CD4-positive, alpha-beta T cell (primary cell): ENCODE data around the gene TSHZ2. TPM values are rescaled to one million over a fixed set of nuclear protein-coding genes. Genes with fewer than 3 reads are reported as not detected.
"Not testable (repeated sequence)": the region's sequence is repeated elsewhere in the genome, so short reads cannot be mapped to it uniquely, and the experiment has no call there.

Source experiments
- ATAC-seq: fragments of 200-7000 bp; cut with Tn5 transposase; one replicate; pipeline ENCODE4 v1.10.0; 2022; ENCODE audit warnings: mild to moderate bottlenecking; ENCODE audit not compliant: poor library complexity
- CTCF ChIA-PET: fragments of 350-600 bp; sonication (Branson Sonifier 250); formaldehyde crosslinking; loops from one replicate; lab custom pipeline; 2021; ENCODE audit warnings: antibody characterized with exemption, inconsistent platforms; lab: Charles Lee
- POLR2A ChIA-PET: fragments of 350-600 bp; sonication (Branson Sonifier 250); formaldehyde crosslinking; loops from one replicate; lab custom pipeline; 2021; ENCODE audit warnings: antibody characterized with exemption, inconsistent platforms; lab: Charles Lee
- DNase-seq, 14 experiments: peaks; one replicate each; pipeline ENCODE4 v3.0.0-alpha.2; 2013 to 2020; ENCODE audit warnings: mixed read lengths in 2 of 14
- H3K27ac ChIP-seq, 2 donors: one replicate each; pipeline versions ENCODE4 v1.5.1 to v1.7.0; 2013; ENCODE audit warnings: low read length in 2 of 2, low read depth in 1 of 2, mild to moderate bottlenecking in 1 of 2
- H3K27me3 ChIP-seq, 2 experiments: 1 replicate in 1 of 2; 2 replicates in 1 of 2; pipeline versions ENCODE4 v1.6.1 to v1.7.0; 2013; ENCODE audit warnings: low read length in 2 of 2, control low read depth in 1 of 2, mild to moderate bottlenecking in 1 of 2, moderate library complexity in 1 of 2; ENCODE audit not compliant: insufficient read depth in 2 of 2, control insufficient read depth in 1 of 2
- H3K36me3 ChIP-seq: one replicate; pipeline ENCODE4 v1.6.1; 2013; ENCODE audit warnings: low read length, control low read depth; ENCODE audit not compliant: insufficient read depth
- H3K4me1 ChIP-seq: one replicate; pipeline ENCODE4 v1.6.1; 2013; ENCODE audit warnings: low read length, control low read depth; ENCODE audit not compliant: insufficient read depth
- H3K4me3 ChIP-seq: one replicate; pipeline ENCODE4 v1.5.1; 2013; ENCODE audit warnings: mild to moderate bottlenecking, low read length, moderate library complexity
- H3K9me3 ChIP-seq, 2 experiments: 1 replicate in 1 of 2; 2 replicates in 1 of 2; pipeline versions ENCODE4 v1.6.1 to v1.7.0; 2013; ENCODE audit warnings: low read length in 2 of 2, mild to moderate bottlenecking in 2 of 2, control low read depth in 1 of 2, moderate library complexity in 1 of 2; ENCODE audit not compliant: control insufficient read depth in 1 of 2, insufficient read depth in 1 of 2
- H3K27ac Mint-ChIP-seq: one replicate; pipeline ENCODE4 v1.8.0; 2020; ENCODE audit warnings: mixed read lengths
- H3K27me3 Mint-ChIP-seq: one replicate; pipeline ENCODE4 v1.8.0; 2021; ENCODE audit warnings: mixed read lengths
- H3K36me3 Mint-ChIP-seq: one replicate; pipeline ENCODE4 v1.8.0; 2021; ENCODE audit warnings: low read depth, mixed read lengths
- H3K4me1 Mint-ChIP-seq: one replicate; pipeline ENCODE4 v1.8.0; 2021; ENCODE audit warnings: low read depth, mixed read lengths
- H3K4me3 Mint-ChIP-seq: one replicate; pipeline ENCODE4 v1.8.0; 2020; ENCODE audit warnings: mild to moderate bottlenecking, mixed read lengths
- H3K9me3 Mint-ChIP-seq: one replicate; pipeline ENCODE4 v1.8.0; 2020; ENCODE audit warnings: mixed read lengths
- intact Hi-C, 2 experiments: fragments of 100-400 bp; cut with DNase I in 1 of 2; cut with micrococcal nuclease in 1 of 2; formaldehyde crosslinking; loops; one replicate each; pipeline versions ENCODE4 v1.15.1 to v1.9.0; 2023 to 2025; cut with DNase I, micrococcal nuclease
- total RNA-seq, 174 experiments: library from RNA in 2 of 174; stranded (reverse) in 2 of 174; gene quantifications; one replicate each; pipeline ENCODE4 v1.2.3 and lab custom pipeline; 2021 to 2026
- TF ChIP-seq, protein P1 (sequence below): fragments of 200-600 bp; IDR thresholded peaks from one replicate; pipeline ENCODE4 v1.8.0; 2022; ENCODE audit warnings: antibody characterized with exemption, mild to moderate bottlenecking

Gene TSHZ2
- total RNA-seq, 2 experiments from 2014 or later: 26.1 to 27.4 TPM

DNA sequence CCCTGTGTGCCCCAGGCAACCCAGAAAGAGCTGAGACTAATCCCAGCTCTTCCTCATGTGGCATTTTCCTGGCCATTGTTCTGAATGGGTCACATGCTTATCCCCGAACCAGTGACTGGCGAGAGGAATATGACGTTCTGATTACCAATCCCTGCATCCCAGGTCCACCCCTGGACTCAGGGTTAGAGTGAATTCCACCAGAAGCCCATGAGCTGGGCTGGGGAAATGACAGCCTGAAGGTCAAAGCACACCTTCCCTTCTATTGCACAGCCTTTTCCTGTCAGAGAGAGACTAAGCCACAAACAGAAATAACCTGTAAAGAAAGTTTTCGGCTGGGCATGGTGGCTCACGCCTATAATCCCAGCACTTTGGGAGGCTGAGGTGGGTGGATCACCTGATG lies 550.5 kb downstream of the TSHZ2 start:
- no peaks in the 10 kb centered on the region for H3K36me3 Mint-ChIP-seq

DNA sequence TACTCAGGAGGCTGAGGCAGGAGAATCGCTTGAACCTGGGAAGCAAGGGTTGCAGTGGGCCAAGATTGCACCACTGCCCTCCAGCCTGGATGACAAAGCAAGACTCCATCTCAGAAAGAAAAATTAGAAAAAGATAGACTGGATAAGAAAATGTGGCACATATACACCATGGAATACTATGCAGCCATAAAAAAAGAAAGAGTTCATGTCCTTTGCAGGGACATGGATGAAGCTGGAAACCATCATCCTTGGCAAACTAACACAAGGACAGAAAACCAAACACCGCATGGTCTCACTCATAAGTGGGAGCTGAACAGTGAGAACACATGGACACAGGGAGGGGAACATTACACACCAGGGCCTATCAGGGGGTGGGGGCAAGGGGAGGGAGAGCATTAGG lies 551.5 kb downstream of the TSHZ2 start:
- H3K27ac ChIP-seq, CTCF ChIA-PET, H3K9me3 ChIP-seq, POLR2A ChIA-PET, H3K4me1 ChIP-seq, H3K4me3 Mint-ChIP-seq, H3K36me3 Mint-ChIP-seq, ATAC-seq, H3K9me3 Mint-ChIP-seq, H3K4me1 Mint-ChIP-seq, H3K27me3 Mint-ChIP-seq, H3K27ac Mint-ChIP-seq, H3K27me3 ChIP-seq, H3K36me3 ChIP-seq, DNase-seq, intact Hi-C loops, H3K4me3 ChIP-seq: not testable (repeated sequence)

More for the DNA sequence above, 550.5 kb downstream of the TSHZ2 start:
- H3K27ac ChIP-seq: no peak overlapping the region
- H3K9me3 ChIP-seq: no peaks in the 10 kb centered on the region
- no peaks in the 10 kb centered on the region for H3K36me3 ChIP-seq
- no peak for DNase-seq
- Mint-ChIP-seq H3K4me3 (no peak overlapping the region), H3K4me1 (no peaks in the 10 kb centered on the region), H3K9me3 (no peaks in the 10 kb centered on the region), H3K27me3 (peaks cover 5% of the 10 kb centered on the region), H3K27ac (no peak overlapping the region)
- intact Hi-C loops: no loop called here
- TF ChIP-seq, protein P1, sequence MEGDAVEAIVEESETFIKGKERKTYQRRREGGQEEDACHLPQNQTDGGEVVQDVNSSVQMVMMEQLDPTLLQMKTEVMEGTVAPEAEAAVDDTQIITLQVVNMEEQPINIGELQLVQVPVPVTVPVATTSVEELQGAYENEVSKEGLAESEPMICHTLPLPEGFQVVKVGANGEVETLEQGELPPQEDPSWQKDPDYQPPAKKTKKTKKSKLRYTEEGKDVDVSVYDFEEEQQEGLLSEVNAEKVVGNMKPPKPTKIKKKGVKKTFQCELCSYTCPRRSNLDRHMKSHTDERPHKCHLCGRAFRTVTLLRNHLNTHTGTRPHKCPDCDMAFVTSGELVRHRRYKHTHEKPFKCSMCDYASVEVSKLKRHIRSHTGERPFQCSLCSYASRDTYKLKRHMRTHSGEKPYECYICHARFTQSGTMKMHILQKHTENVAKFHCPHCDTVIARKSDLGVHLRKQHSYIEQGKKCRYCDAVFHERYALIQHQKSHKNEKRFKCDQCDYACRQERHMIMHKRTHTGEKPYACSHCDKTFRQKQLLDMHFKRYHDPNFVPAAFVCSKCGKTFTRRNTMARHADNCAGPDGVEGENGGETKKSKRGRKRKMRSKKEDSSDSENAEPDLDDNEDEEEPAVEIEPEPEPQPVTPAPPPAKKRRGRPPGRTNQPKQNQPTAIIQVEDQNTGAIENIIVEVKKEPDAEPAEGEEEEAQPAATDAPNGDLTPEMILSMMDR: no peak
- H3K27me3 ChIP-seq: no peaks in the 10 kb centered on the region
- H3K4me1 ChIP-seq: no peaks in the 10 kb centered on the region
- ATAC-seq: no peak
- ChIA-PET POLR2A (no interaction called here), CTCF (no interaction called here)
- no peak overlapping the region for H3K4me3 ChIP-seq

DNA sequence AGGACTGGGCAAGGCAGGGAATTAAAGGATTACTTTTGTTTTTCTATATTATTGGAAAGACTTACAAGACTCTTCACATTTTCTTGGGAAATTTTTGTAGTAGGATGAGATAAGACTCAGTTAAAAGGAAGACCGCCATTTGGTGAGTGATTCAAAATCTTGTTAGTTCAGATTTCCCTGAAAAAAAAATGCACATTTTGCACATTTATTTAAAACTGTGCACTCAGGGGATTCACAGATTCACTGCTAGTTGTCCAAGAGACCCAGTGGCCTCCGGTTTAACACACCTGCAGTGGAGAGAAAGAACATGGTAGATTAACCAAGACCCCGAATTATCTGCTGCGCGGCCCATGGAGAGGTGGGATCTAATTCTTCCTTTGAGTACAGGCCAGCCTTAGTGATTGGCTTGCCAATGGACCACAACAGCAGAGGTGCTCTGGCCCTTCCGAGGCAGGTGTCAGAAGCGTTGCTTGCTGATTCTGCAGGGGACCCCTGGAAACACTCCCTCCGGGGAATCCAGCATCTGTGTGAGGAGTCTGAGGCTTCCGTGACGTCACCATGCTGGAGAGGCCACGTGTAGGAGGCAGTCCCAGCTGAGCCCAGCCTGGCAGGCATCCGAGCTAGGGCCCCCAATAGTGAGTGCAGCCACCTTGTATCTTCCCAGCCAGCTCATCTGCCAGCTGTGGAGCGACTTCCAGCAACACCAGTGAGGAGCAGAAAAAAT lies 552.6 kb downstream of the TSHZ2 start:
- Histone ChIP-seq H3K36me3 (no peaks in the 10 kb centered on the region), H3K4me3 (no peak overlapping the region), H3K27me3 (no peaks in the 10 kb centered on the region), H3K4me1 (no peaks in the 10 kb centered on the region), H3K9me3 (no peaks in the 10 kb centered on the region), H3K27ac (no peak overlapping the region)
- ChIA-PET POLR2A (no interaction called here), CTCF (no interaction called here)
- Mint-ChIP-seq H3K27me3 (peaks cover 5% of the 10 kb centered on the region), H3K27ac (no peak overlapping the region), H3K4me1 (no peaks in the 10 kb centered on the region), H3K36me3 (no peaks in the 10 kb centered on the region), H3K9me3 (no peaks in the 10 kb centered on the region), H3K4me3 (no peak overlapping the region)
- DNase-seq (no peak), ATAC-seq (no peak)
- TF ChIP-seq, protein P1: no peak
- intact Hi-C loops: no loop called here

DNA sequence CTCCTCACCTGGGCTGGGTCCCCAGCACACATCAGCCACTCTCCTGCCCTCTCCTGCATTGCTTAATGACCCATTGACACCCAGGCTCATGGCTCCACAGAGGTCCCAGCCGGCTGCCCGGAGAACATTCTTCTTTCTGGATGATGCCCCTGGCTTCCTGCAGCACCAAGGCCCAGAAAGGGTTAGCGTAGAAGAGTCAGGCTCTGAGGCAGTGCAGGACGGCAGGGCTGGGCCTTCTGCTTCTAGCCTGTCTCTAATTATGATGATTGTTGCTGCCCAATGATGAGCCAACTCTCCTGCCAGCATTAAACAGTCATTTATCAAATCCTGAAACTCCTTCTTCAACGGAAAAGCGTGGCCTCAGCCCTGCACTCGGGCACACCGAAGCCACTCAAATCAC lies 555.0 kb downstream of the TSHZ2 start:
- Mint-ChIP-seq H3K4me3 (no peak overlapping the region), H3K27ac (no peak overlapping the region), H3K4me1 (no peaks in the 10 kb centered on the region), H3K9me3 (no peaks in the 10 kb centered on the region), H3K36me3 (no peaks in the 10 kb centered on the region), H3K27me3 (peaks cover 5% of the 10 kb centered on the region)
- ATAC-seq (no peak), DNase-seq (no peak)
- H3K4me1 ChIP-seq: no peaks in the 10 kb centered on the region
- ChIA-PET POLR2A (no interaction called here), CTCF (no interaction called here)
- intact Hi-C loops: no loop called here
- no peak overlapping the region for H3K27ac ChIP-seq
- no peaks in the 10 kb centered on the region for H3K36me3 ChIP-seq
- no peaks in the 10 kb centered on the region for H3K27me3 ChIP-seq
- TF ChIP-seq, protein P1: no peak
- H3K9me3 ChIP-seq: no peaks in the 10 kb centered on the region
- H3K4me3 ChIP-seq: no peak overlapping the region
